Stomach smooth muscle (tissue), 2 donors: ENCODE measurements around the gene CATSPER3.

Experiments
- H3K27ac ChIP-seq: one replicate; pipeline ENCODE4 v1.7.0; 2013; ENCODE audit warnings: mild to moderate bottlenecking, low read length, inconsistent platforms
- H3K27me3 ChIP-seq, 2 donors: one replicate each; pipeline ENCODE4 v1.7.0; 2013; ENCODE audit warnings: low read length in 2 of 2; ENCODE audit not compliant: insufficient read depth in 2 of 2, control insufficient read depth in 1 of 2
- H3K36me3 ChIP-seq, 2 donors: one replicate each; pipeline ENCODE4 v1.7.0; 2013; ENCODE audit warnings: low read length in 2 of 2; ENCODE audit not compliant: control insufficient read depth in 2 of 2, insufficient read depth in 2 of 2
- H3K4me1 ChIP-seq: one replicate; pipeline ENCODE4 v1.7.0; 2013; ENCODE audit warnings: low read length; ENCODE audit not compliant: control insufficient read depth, insufficient read depth
- H3K4me3 ChIP-seq, 2 donors: one replicate each; pipeline ENCODE4 v1.7.0; 2013; ENCODE audit warnings: low read length in 2 of 2
- H3K9ac ChIP-seq, 2 donors: one replicate each; pipeline ENCODE4 v1.7.0; 2013; ENCODE audit warnings: low read length in 2 of 2, mild to moderate bottlenecking in 1 of 2
- H3K9me3 ChIP-seq, 2 donors: one replicate each; pipeline ENCODE4 v1.7.0; 2013; ENCODE audit warnings: low read length in 2 of 2; ENCODE audit not compliant: control insufficient read depth in 2 of 2
- donor health status: healthy.
- donor health status: Pancreatic carcinoma.

The CATSPER3 gene

GRCh38 chr5:135020111-135020895 lies 52.6 kb downstream of the CATSPER3 start:
- Histone ChIP-seq H3K36me3 (no peaks in the 10 kb centered on the region), H3K9me3 (no peaks in the 10 kb centered on the region), H3K27me3 (no peaks in the 10 kb centered on the region), H3K27ac (no peak overlapping the region), H3K4me1 (peaks cover under 1% of the 10 kb centered on the region), H3K4me3 (no peak overlapping the region), H3K9ac (no peak overlapping the region)

GRCh38 chr5:135024956-135025729 lies 57.4 kb downstream of the CATSPER3 start:
- Histone ChIP-seq H3K9ac (no peak overlapping the region), H3K36me3 (no peaks in the 10 kb centered on the region), H3K9me3 (no peaks in the 10 kb centered on the region), H3K4me1 (peaks cover 13% of the 10 kb centered on the region), H3K27ac (no peak overlapping the region), H3K4me3 (no peak overlapping the region), H3K27me3 (peaks cover 26 to 35% of the 10 kb centered on the region in 2 donors)

GRCh38 chr5:135025730-135026644 lies 58.3 kb downstream of the CATSPER3 start:
- H3K27me3 ChIP-seq: peaks cover 34 to 43% of the 10 kb centered on the region in 2 donors
- no peak overlapping the region for H3K4me3 ChIP-seq
- H3K9me3 ChIP-seq: no peaks in the 10 kb centered on the region
- H3K9ac ChIP-seq: no peak overlapping the region
- no peak overlapping the region for H3K27ac ChIP-seq
- H3K36me3 ChIP-seq: no peaks in the 10 kb centered on the region
- peaks cover 20% of the 10 kb centered on the region for H3K4me1 ChIP-seq

- peaks cover 26% of the 10 kb centered on the region for H3K4me1 ChIP-seq
- H3K9me3 ChIP-seq: no peaks in the 10 kb centered on the region
- H3K4me3 ChIP-seq: no peak overlapping the region
- H3K27ac ChIP-seq: no peak overlapping the region
- peaks cover 42 to 51% of the 10 kb centered on the region in 2 donors for H3K27me3 ChIP-seq
- H3K36me3 ChIP-seq: no peaks in the 10 kb centered on the region
- H3K9ac ChIP-seq: no peak overlapping the region
Measured at GRCh38 chr5:135026645-135027265, 59.0 kb downstream of the CATSPER3 start.

GRCh38 chr5:135027266-135027696 lies 59.6 kb downstream of the CATSPER3 start:
- H3K4me3 ChIP-seq: no peak overlapping the region
- no peaks in the 10 kb centered on the region for H3K9me3 ChIP-seq
- no peak overlapping the region for H3K27ac ChIP-seq
- H3K9ac ChIP-seq: no peak overlapping the region
- H3K27me3 ChIP-seq: peaks cover 47 to 56% of the 10 kb centered on the region in 2 donors
- no peaks in the 10 kb centered on the region for H3K36me3 ChIP-seq
- H3K4me1 ChIP-seq: peaks cover 26% of the 10 kb centered on the region

GRCh38 chr5:135027697-135028615 lies 60.2 kb downstream of the CATSPER3 start:
- Histone ChIP-seq H3K27ac (no peak overlapping the region), H3K4me3 (no peak overlapping the region), H3K36me3 (no peaks in the 10 kb centered on the region), H3K9ac (no peak overlapping the region), H3K27me3 (peaks cover 52 to 63% of the 10 kb centered on the region in 2 donors), H3K9me3 (no peaks in the 10 kb centered on the region), H3K4me1 (peaks cover 31% of the 10 kb centered on the region)

- H3K9ac ChIP-seq: no peak overlapping the region
- H3K27me3 ChIP-seq: peaks cover 55 to 73% of the 10 kb centered on the region in 2 donors
- H3K27ac ChIP-seq: no peak overlapping the region
- peaks cover 40% of the 10 kb centered on the region for H3K4me1 ChIP-seq
- no peaks in the 10 kb centered on the region for H3K9me3 ChIP-seq
- H3K4me3 ChIP-seq: no peak overlapping the region
- H3K36me3 ChIP-seq: no peaks in the 10 kb centered on the region
Measured at GRCh38 chr5:135028791-135029476, 61.2 kb downstream of the CATSPER3 start.

- Histone ChIP-seq H3K4me1 (peaks cover 40% of the 10 kb centered on the region), H3K9ac (no peak overlapping the region), H3K9me3 (no peaks in the 10 kb centered on the region), H3K36me3 (no peaks in the 10 kb centered on the region), H3K27ac (no peak overlapping the region), H3K4me3 (no peak overlapping the region), H3K27me3 (peaks cover 58 to 77% of the 10 kb centered on the region in 2 donors)
Measured at GRCh38 chr5:135029477-135030122, 61.9 kb downstream of the CATSPER3 start.
